K562 (cell line): Measurements from ENCODE around the gene SCAMP3. TPM values are rescaled to one million over a fixed set of nuclear protein-coding genes. Genes with fewer than 3 reads are reported as not detected.
A peak's percentile ranks its signal among the peaks of the same experiment; 100 is the strongest.

Source experiments
- CC2D1A ChIP-seq: fragments of 450-650 bp; IDR thresholded peaks from 2 replicates; pipeline ENCODE4 v1.6.1; 2017; ENCODE audit warnings: mild to moderate bottlenecking
- CTBP1 ChIP-seq: fragments of 450-650 bp; IDR thresholded peaks from 2 replicates; pipeline ENCODE4 v1.6.1; 2016; ENCODE audit warnings: borderline replicate concordance
- FOS ChIP-seq: IDR thresholded peaks from 3 replicates; pipeline ENCODE4 v1.6.1; 2011; ENCODE audit not compliant: insufficient read length; ENCODE audit errors: extremely low read depth
- FOXP1 ChIP-seq: sonication (generic); formaldehyde crosslinking; IDR thresholded peaks from 2 replicates; pipeline ENCODE4 v1.8.0; 2022; ENCODE audit warnings: mild to moderate bottlenecking, missing genetic modification reagents
- HMG20B ChIP-seq: fragments of 250-450 bp; sonication (Bioruptor Pico); IDR thresholded peaks from 2 replicates; pipeline ENCODE4 v1.5.0; 2021; ENCODE audit warnings: mild to moderate bottlenecking
- KDM5B ChIP-seq: fragments of 200-600 bp; sonication (generic); IDR thresholded peaks from 2 replicates; pipeline ENCODE4 v1.6.1; 2012; ENCODE audit warnings: low read depth, mild to moderate bottlenecking, moderate library complexity, low read length, control low read depth, inconsistent platforms; ENCODE audit not compliant: insufficient replicate concordance
- NR4A1 ChIP-seq, 2 experiments: fragments of 250-450 bp in 1 of 2; fragments of 450-650 bp in 1 of 2; sonication (Bioruptor Pico) in 1 of 2; IDR thresholded peaks; 2 replicates each; pipeline versions ENCODE4 v1.4.0 to v1.6.1; 2016 to 2020; ENCODE audit warnings: mild to moderate bottlenecking in 2 of 2, missing compliant biosample characterization in 1 of 2, missing genetic modification characterization in 1 of 2, moderate library complexity in 1 of 2
- RBM17 ChIP-seq: fragments of 200-400 bp; formaldehyde crosslinking; IDR thresholded peaks from 2 replicates; pipeline ENCODE4 v1.6.1; 2017; ENCODE audit warnings: low read depth, mild to moderate bottlenecking, low read length, borderline replicate concordance
- TBP ChIP-seq: optimal IDR thresholded peaks from 2 replicates; pipeline ENCODE3; 2011; ENCODE audit warnings: low read depth, low read length, improper control_type of control experiment
- TOE1 ChIP-seq, 2 experiments: fragments of 450-650 bp in 1 of 2; sonication (generic) in 1 of 2; formaldehyde crosslinking in 1 of 2; IDR thresholded peaks; 2 replicates each; pipeline versions ENCODE4 v1.7.1 to v1.8.0; 2016 to 2022; ENCODE audit warnings: borderline replicate concordance in 2 of 2, mild to moderate bottlenecking in 2 of 2, antibody characterized with exemption in 1 of 2, inconsistent platforms in 1 of 2, low read depth in 1 of 2, missing genetic modification reagents in 1 of 2, moderate library complexity in 1 of 2
- TSC22D4 ChIP-seq: fragments of 450-650 bp; IDR thresholded peaks from 2 replicates; pipeline ENCODE4 v1.6.1; 2016; ENCODE audit warnings: missing genetic modification characterization, missing biosample characterization, control low read depth
- XRCC5 ChIP-seq: fragments of 200-400 bp; formaldehyde crosslinking; IDR thresholded peaks from 2 replicates; pipeline ENCODE4 v1.6.1; 2017; ENCODE audit warnings: low read depth, mild to moderate bottlenecking, low read length
- ZBTB7A ChIP-seq: IDR thresholded peaks from 2 replicates; pipeline ENCODE4 v1.6.1; 2011; ENCODE audit warnings: low read depth, mild to moderate bottlenecking, low read length, moderate library complexity, borderline replicate concordance; ENCODE audit not compliant: control insufficient read depth
- ZC3H4 ChIP-seq: sonication (generic); formaldehyde crosslinking; IDR thresholded peaks from 2 replicates; pipeline ENCODE4 v1.9.0; 2021; ENCODE audit warnings: missing genetic modification reagents, borderline replicate concordance
- ZEB2 ChIP-seq: fragments of 450-650 bp; IDR thresholded peaks from 2 replicates; pipeline ENCODE4 v1.6.1; 2016
- ZNF175 ChIP-seq: fragments of 200-800 bp; sonication (Bioruptor generic); IDR thresholded peaks from 2 replicates; pipeline ENCODE4 v1.6.1; 2016; ENCODE audit warnings: low read depth, mild to moderate bottlenecking, missing genetic modification characterization, missing compliant biosample characterization
- ZNF717 ChIP-seq: fragments of 250-450 bp; sonication (Bioruptor Pico); IDR thresholded peaks from 2 replicates; pipeline ENCODE4 v1.5.0; 2021
- polyA plus RNA-seq, 8 experiments: library from polyadenylated mRNA; depleted of rRNA in 4 of 8; stranded (reverse) in 5 of 8; unstranded in 3 of 8; fragments of >200 nt; fragmentation: Nextera tagmentation in 2 of 8; fragmentation: Illumina TruSeq in 1 of 8; extraction: Ambion mirVana in 2 of 8; extraction: Trizol in 1 of 8; gene quantifications; 2 replicates each; pipeline versions ENCODE4 v1.2.1 to v1.2.3, GENCODE V29; 2011 to 2014; ENCODE audit warnings: inconsistent platforms in 1 of 8, missing spikeins in 1 of 8
- total RNA-seq, 7 experiments: library from RNA; depleted of rRNA in 6 of 7; stranded (reverse); fragments of >200 nt in 6 of 7; fragmentation: Illumina TruSeq in 2 of 7; extraction: Trizol in 2 of 7; gene quantifications; 2 replicates each; pipeline versions ENCODE4 v1.2.1 to v1.2.3, GENCODE V29; 2011 to 2021; ENCODE audit warnings: low replicate concordance in 1 of 7
- TF ChIP-seq, protein P1 (sequence below): fragments of 250-450 bp; sonication (Bioruptor Pico); IDR thresholded peaks from 2 replicates; pipeline ENCODE4 v1.5.0; 2021
- TF ChIP-seq, protein P2 (sequence below): fragments of 450-650 bp; conservative IDR thresholded peaks from 2 replicates; pipeline ENCODE4 v1.6.1; 2016; ENCODE audit warnings: missing genetic modification characterization, low read depth, mild to moderate bottlenecking, control low read depth, missing compliant biosample characterization
- TF ChIP-seq, protein P3 (sequence below): fragments of 250-450 bp; sonication (Bioruptor Pico); IDR thresholded peaks from 2 replicates; pipeline ENCODE4 v1.5.0; 2020; ENCODE audit warnings: mild to moderate bottlenecking, borderline replicate concordance
- TF ChIP-seq, protein P4 (sequence below): fragments of 200-800 bp; sonication (Bioruptor generic); IDR thresholded peaks from 2 replicates; pipeline ENCODE4 v1.6.1; 2017; ENCODE audit warnings: missing genetic modification characterization, missing compliant biosample characterization

Gene SCAMP3
- total and polyA plus RNA-seq, 9 of the 15 experiments (the other 6 are each of a cell fraction or from before 2014, with no cell fraction given): 14.2 to 131 (median 86.1) TPM

DNA sequence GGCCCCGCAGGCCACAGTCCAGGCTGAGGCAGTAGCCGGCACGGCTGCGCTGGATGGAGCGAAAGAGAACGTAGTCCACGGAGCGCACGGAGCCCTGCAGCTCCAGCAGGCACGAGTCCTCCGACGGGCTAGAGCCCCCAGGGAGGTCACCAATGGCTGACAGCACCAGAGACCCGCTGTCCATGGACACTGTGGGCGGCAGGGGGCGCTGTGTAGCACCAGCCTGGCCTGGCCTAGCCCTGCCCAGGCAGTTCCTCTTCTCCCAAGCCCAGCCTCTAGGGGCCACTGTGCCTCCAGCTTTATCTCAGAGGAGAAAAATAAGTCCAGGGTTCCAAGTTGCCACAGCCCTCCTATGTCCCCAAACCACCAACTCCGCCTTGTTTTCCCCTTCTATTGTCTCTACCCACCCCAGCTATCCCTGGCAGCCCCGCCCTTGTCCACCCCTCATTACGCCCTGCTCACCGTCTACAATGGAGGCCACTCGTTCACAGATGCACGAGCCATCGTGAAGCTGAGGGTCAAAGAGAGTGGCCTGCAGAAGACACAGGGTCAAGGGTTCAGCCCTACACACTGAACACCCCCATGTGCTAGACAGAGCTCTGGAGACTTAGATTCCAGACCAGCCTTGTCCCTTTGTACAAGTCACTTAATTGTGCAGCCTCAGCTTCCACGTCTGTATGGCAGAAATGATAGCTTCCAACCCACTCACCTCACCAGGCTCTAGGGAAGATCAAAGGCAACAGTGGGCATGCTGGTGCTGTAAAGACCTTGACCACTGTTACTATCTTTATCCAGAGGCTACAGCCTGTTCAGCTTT, 11.3 kb downstream of the SCAMP3 start (continued):
- no peak for TF ChIP-seq ZC3H4
- TF ChIP-seq XRCC5: peak; percentile 96
- no peak for TF ChIP-seq RBM17
- no peak for TF ChIP-seq TSC22D4 (tag)
- no peak for TF ChIP-seq NR4A1 (CRISPR knock-in tag; IDR thresholded peaks at IDR 0.05)
- TF ChIP-seq NR4A1 (tag; IDR thresholded peaks at IDR 0.05): no peak
- peak; percentile 52 for TF ChIP-seq TBP
- TF ChIP-seq, protein P1, sequence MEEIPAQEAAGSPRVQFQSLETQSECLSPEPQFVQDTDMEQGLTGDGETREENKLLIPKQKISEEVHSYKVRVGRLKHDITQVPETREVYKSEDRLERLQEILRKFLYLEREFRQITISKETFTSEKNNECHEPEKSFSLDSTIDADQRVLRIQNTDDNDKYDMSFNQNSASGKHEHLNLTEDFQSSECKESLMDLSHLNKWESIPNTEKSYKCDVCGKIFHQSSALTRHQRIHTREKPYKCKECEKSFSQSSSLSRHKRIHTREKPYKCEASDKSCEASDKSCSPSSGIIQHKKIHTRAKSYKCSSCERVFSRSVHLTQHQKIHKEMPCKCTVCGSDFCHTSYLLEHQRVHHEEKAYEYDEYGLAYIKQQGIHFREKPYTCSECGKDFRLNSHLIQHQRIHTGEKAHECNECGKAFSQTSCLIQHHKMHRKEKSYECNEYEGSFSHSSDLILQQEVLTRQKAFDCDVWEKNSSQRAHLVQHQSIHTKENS (CRISPR knock-in tag): no peak
- TF ChIP-seq, protein P2, sequence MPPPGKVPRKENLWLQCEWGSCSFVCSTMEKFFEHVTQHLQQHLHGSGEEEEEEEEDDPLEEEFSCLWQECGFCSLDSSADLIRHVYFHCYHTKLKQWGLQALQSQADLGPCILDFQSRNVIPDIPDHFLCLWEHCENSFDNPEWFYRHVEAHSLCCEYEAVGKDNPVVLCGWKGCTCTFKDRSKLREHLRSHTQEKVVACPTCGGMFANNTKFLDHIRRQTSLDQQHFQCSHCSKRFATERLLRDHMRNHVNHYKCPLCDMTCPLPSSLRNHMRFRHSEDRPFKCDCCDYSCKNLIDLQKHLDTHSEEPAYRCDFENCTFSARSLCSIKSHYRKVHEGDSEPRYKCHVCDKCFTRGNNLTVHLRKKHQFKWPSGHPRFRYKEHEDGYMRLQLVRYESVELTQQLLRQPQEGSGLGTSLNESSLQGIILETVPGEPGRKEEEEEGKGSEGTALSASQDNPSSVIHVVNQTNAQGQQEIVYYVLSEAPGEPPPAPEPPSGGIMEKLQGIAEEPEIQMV (tag): no peak
- no peak for TF ChIP-seq FOS
- no peak for TF ChIP-seq ZNF175
- TF ChIP-seq KDM5B: no peak
- TF ChIP-seq, protein P3, sequence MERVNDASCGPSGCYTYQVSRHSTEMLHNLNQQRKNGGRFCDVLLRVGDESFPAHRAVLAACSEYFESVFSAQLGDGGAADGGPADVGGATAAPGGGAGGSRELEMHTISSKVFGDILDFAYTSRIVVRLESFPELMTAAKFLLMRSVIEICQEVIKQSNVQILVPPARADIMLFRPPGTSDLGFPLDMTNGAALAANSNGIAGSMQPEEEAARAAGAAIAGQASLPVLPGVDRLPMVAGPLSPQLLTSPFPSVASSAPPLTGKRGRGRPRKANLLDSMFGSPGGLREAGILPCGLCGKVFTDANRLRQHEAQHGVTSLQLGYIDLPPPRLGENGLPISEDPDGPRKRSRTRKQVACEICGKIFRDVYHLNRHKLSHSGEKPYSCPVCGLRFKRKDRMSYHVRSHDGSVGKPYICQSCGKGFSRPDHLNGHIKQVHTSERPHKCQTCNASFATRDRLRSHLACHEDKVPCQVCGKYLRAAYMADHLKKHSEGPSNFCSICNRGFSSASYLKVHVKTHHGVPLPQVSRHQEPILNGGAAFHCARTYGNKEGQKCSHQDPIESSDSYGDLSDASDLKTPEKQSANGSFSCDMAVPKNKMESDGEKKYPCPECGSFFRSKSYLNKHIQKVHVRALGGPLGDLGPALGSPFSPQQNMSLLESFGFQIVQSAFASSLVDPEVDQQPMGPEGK (CRISPR knock-in tag): no peak
- no peak for TF ChIP-seq ZNF717 (CRISPR knock-in tag)
- TF ChIP-seq TOE1 (IDR thresholded peaks at IDR 0.05; ENCODE audit: borderline replicate concordance): peak; percentile 34; the same call in 1 of the 2 replicates
- no peak for TF ChIP-seq TOE1 (CRISPR knock-in tag; IDR thresholded peaks at IDR 0.05; ENCODE audit: borderline replicate concordance, low read depth)
- TF ChIP-seq HMG20B (CRISPR knock-in tag): no peak
- TF ChIP-seq CTBP1: peak; percentile 80
- TF ChIP-seq ZEB2: no peak
- TF ChIP-seq ZBTB7A: peak; percentile 95
- TF ChIP-seq, protein P4, sequence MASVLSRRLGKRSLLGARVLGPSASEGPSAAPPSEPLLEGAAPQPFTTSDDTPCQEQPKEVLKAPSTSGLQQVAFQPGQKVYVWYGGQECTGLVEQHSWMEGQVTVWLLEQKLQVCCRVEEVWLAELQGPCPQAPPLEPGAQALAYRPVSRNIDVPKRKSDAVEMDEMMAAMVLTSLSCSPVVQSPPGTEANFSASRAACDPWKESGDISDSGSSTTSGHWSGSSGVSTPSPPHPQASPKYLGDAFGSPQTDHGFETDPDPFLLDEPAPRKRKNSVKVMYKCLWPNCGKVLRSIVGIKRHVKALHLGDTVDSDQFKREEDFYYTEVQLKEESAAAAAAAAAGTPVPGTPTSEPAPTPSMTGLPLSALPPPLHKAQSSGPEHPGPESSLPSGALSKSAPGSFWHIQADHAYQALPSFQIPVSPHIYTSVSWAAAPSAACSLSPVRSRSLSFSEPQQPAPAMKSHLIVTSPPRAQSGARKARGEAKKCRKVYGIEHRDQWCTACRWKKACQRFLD: no peak
- TF ChIP-seq FOXP1: no peak
- TF ChIP-seq CC2D1A: peak; percentile 85
